WTC11 (cell line): ENCODE results near the gene SELENOI. TPM values are rescaled to one million over a fixed set of nuclear protein-coding genes. Genes with fewer than 3 reads are reported as not detected.

Experiments used
- ATAC-seq: fragments of 200-7000 bp; cut with Tn5 transposase; 2 replicates; pipeline ENCODE4 v1.10.0; 2021; ENCODE audit warnings: mild to moderate bottlenecking, moderate library complexity
- CTCF ChIA-PET: fragments of 300-600 bp; sonication (Branson Sonifier 250); formaldehyde crosslinking; loops from one replicate; lab custom pipeline; 2021; ENCODE audit warnings: antibody characterized with exemption; lab: Charles Lee
- POLR2A ChIA-PET: fragments of 350-600 bp; sonication (Branson Sonifier 250); formaldehyde crosslinking; loops from one replicate; lab custom pipeline; 2021; ENCODE audit warnings: antibody characterized with exemption; lab: Charles Lee
- DNase-seq: peaks from one replicate; pipeline ENCODE4 v3.0.0; 2021; ENCODE audit warnings: low spot score
- H3K27ac Mint-ChIP-seq: 2 replicates; pipeline ENCODE4 v1.8.0; 2021; ENCODE audit warnings: mixed read lengths
- H3K27me3 Mint-ChIP-seq: 2 replicates; pipeline ENCODE4 v1.8.0; 2021; ENCODE audit warnings: low read depth, mild to moderate bottlenecking, moderate library complexity, mixed read lengths
- H3K36me3 Mint-ChIP-seq: 2 replicates; pipeline ENCODE4 v1.8.0; 2021; ENCODE audit warnings: mixed read lengths
- H3K4me1 Mint-ChIP-seq: 2 replicates; pipeline ENCODE4 v1.8.0; 2022; ENCODE audit warnings: mixed read lengths
- H3K4me3 Mint-ChIP-seq: 2 replicates; pipeline ENCODE4 v1.8.0; 2021; ENCODE audit warnings: mild to moderate bottlenecking, moderate library complexity, mixed read lengths
- H3K9me3 Mint-ChIP-seq: 2 replicates; pipeline ENCODE4 v1.8.0; 2021; ENCODE audit warnings: mixed read lengths
- CBFB ChIP-seq: sonication (generic); formaldehyde crosslinking; IDR thresholded peaks from 2 replicates; pipeline ENCODE4 v1.8.1; 2022; ENCODE audit warnings: mild to moderate bottlenecking, low read depth, missing genetic modification reagents
- ELF4 ChIP-seq: sonication (generic); formaldehyde crosslinking; IDR thresholded peaks from 2 replicates; pipeline ENCODE4 v1.8.1; 2022; ENCODE audit warnings: low read depth, mild to moderate bottlenecking, moderate library complexity, missing genetic modification reagents
- ETV6 ChIP-seq: sonication (generic); formaldehyde crosslinking; IDR thresholded peaks from 2 replicates; pipeline ENCODE4 v1.8.1; 2022; ENCODE audit warnings: mild to moderate bottlenecking, missing genetic modification reagents
- GABPB1 ChIP-seq: sonication (generic); formaldehyde crosslinking; IDR thresholded peaks from 2 replicates; pipeline ENCODE4 v1.8.1; 2023; ENCODE audit warnings: mild to moderate bottlenecking, missing genetic modification reagents
- IRF2 ChIP-seq: sonication (generic); formaldehyde crosslinking; IDR thresholded peaks from 2 replicates; pipeline ENCODE4 v1.8.0; 2022; ENCODE audit warnings: low read depth, missing genetic modification reagents, borderline replicate concordance
- MYBL2 ChIP-seq: sonication (generic); formaldehyde crosslinking; IDR thresholded peaks from 2 replicates; pipeline ENCODE4 v1.8.1; 2023; ENCODE audit warnings: mild to moderate bottlenecking, moderate library complexity, missing genetic modification reagents
- NR2C2 ChIP-seq: sonication (generic); formaldehyde crosslinking; IDR thresholded peaks from 2 replicates; pipeline ENCODE4 v1.8.0; 2022; ENCODE audit warnings: mild to moderate bottlenecking, missing genetic modification reagents
- NR3C1 ChIP-seq: sonication (generic); formaldehyde crosslinking; conservative IDR thresholded peaks from 2 replicates; pipeline ENCODE4 v1.8.1; 2023; ENCODE audit warnings: low read depth, mild to moderate bottlenecking, missing genetic modification reagents
- RORB ChIP-seq: fragments of 250-450 bp; sonication (Bioruptor Pico); IDR thresholded peaks from 2 replicates; pipeline ENCODE4 v1.9.0; 2021; ENCODE audit warnings: mild to moderate bottlenecking
- TEAD4 ChIP-seq: sonication (generic); formaldehyde crosslinking; IDR thresholded peaks from 2 replicates; pipeline ENCODE4 v1.8.0; 2022; ENCODE audit warnings: mild to moderate bottlenecking, missing genetic modification reagents
- ZNF138 ChIP-seq: sonication (generic); formaldehyde crosslinking; conservative IDR thresholded peaks from 2 replicates; pipeline ENCODE4 v1.8.1; 2022; ENCODE audit warnings: mild to moderate bottlenecking, moderate library complexity, missing genetic modification reagents
- ZNF317 ChIP-seq: sonication (generic); formaldehyde crosslinking; IDR thresholded peaks from 2 replicates; pipeline ENCODE4 v1.8.1; 2023; ENCODE audit warnings: low read depth, mild to moderate bottlenecking, moderate library complexity, missing genetic modification reagents, borderline replicate concordance
- total RNA-seq: library from RNA; stranded (reverse); gene quantifications from 3 replicates; pipeline ENCODE4 v1.2.3, GENCODE V29; 2021
- TF ChIP-seq, protein P1 (sequence below): fragments of 250-450 bp; sonication (Bioruptor Pico); IDR thresholded peaks from 2 replicates; pipeline ENCODE4 v1.8.0; 2021; ENCODE audit warnings: mild to moderate bottlenecking
- TF ChIP-seq, protein P2 (sequence below): sonication (generic); formaldehyde crosslinking; IDR thresholded peaks from 2 replicates; pipeline ENCODE4 v1.8.1; 2023; ENCODE audit warnings: mild to moderate bottlenecking, missing genetic modification reagents, borderline replicate concordance
- TF ChIP-seq, protein P3 (sequence below): sonication (generic); formaldehyde crosslinking; IDR thresholded peaks from 2 replicates; pipeline ENCODE4 v1.8.1; 2023; ENCODE audit warnings: mild to moderate bottlenecking, missing genetic modification reagents
- TF ChIP-seq, protein P4 (sequence below): sonication (generic); formaldehyde crosslinking; IDR thresholded peaks from 2 replicates; pipeline ENCODE4 v1.8.0; 2022; ENCODE audit warnings: mild to moderate bottlenecking, missing genetic modification reagents
- TF ChIP-seq, protein P5 (sequence below): sonication (generic); formaldehyde crosslinking; conservative IDR thresholded peaks from 2 replicates; pipeline ENCODE4 v1.8.1; 2023; ENCODE audit warnings: mild to moderate bottlenecking, low read depth, missing genetic modification reagents, moderate library complexity

SELENOI gene
- total RNA-seq, 1 experiment from 2014 or later: 53.1 TPM

DNA sequence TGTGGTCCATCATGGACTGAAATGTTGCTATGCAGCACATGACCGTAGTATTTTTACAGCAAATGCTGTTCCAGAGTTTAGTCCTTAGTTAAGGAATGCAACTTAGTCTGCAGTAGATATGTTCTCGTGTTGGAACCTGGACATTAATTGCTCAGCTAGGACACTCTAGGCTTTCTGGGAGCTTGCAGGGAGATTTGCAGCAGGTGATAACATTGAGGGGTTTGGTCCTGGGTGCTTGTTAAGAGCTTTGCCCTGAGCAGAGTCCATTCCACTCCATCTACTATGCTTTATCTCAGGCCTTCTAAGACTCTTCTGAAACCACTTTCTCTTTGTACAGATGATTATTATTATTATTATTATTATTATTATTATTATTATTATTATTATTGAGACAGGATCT is 82.9 kb downstream of the SELENOI start:
- no peaks in the 10 kb centered on the region for H3K27me3 Mint-ChIP-seq
- ChIA-PET POLR2A (no interaction called here), CTCF (no interaction called here)
- no peak for DNase-seq
- peaks cover 1% of the 10 kb centered on the region; the same call in 1 of the 2 replicates for H3K4me1 Mint-ChIP-seq
- no peak overlapping the region for H3K4me3 Mint-ChIP-seq
- ATAC-seq: no peak
- no peaks in the 10 kb centered on the region for H3K36me3 Mint-ChIP-seq
- TF ChIP-seq GABPB1 (CRISPR knock-in tag): no peak
- TF ChIP-seq ZNF317: no peak
- no peak for TF ChIP-seq ZNF138 (CRISPR knock-in tag)
- no peak for TF ChIP-seq IRF2 (CRISPR knock-in tag)
- TF ChIP-seq, protein P1, sequence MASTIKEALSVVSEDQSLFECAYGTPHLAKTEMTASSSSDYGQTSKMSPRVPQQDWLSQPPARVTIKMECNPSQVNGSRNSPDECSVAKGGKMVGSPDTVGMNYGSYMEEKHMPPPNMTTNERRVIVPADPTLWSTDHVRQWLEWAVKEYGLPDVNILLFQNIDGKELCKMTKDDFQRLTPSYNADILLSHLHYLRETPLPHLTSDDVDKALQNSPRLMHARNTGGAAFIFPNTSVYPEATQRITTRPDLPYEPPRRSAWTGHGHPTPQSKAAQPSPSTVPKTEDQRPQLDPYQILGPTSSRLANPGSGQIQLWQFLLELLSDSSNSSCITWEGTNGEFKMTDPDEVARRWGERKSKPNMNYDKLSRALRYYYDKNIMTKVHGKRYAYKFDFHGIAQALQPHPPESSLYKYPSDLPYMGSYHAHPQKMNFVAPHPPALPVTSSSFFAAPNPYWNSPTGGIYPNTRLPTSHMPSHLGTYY: no peak
- no peak for TF ChIP-seq CBFB (CRISPR knock-in tag)
- TF ChIP-seq ELF4 (CRISPR knock-in tag): no peak
- no peak for TF ChIP-seq RORB (CRISPR knock-in tag)
- H3K9me3 Mint-ChIP-seq: peaks cover 6% of the 10 kb centered on the region
- H3K27ac Mint-ChIP-seq: no peak overlapping the region

DNA sequence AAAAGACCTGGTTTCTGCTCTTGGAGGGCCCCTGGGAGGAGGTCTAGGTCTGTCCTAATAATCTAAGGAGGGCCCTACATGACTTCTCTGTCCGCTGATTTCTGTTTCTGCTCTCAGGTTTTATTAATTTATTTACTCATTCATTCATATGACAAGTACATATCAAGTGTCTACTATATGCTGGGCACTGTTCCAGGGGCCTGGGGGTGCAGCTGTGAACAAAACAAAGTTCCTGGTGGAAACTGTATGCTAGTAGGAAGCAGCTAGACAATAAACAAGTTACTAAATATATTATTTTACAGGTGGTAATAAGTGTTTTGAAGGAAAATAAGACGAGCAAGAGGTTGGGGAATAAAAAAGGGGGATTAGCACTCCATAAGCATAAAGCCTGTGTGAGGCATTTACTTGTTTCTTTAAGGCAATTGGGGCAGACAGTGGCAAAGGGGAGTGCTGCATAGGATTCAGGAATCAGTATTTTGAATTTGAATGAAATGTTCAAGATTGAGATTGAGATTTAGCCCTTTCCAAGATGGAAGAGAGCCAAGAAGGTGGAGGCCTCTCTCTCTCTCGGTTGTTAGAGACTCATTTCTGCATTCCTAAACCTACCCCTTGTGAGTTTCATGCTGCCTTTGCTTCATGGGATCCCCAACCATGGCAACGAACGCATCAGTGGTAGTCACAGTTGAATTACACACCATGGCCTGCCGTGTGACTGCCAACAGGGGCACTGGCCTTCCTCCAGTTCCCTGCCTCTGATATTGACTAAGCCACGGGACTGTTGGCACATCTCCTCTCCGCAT is 84.0 kb downstream of the SELENOI start:
- CTCF ChIA-PET: interaction anchor here (0.6 kb wide), 1 partner anchor 30 kb away, joined by 3 read pairs; no protein-coding TSS in a partner anchor
- peaks cover 5% of the 10 kb centered on the region for H3K9me3 Mint-ChIP-seq
- H3K4me3 Mint-ChIP-seq: no peak overlapping the region
- H3K36me3 Mint-ChIP-seq: no peaks in the 10 kb centered on the region
- no peak for TF ChIP-seq NR3C1 (CRISPR knock-in tag)
- TF ChIP-seq, protein P2, sequence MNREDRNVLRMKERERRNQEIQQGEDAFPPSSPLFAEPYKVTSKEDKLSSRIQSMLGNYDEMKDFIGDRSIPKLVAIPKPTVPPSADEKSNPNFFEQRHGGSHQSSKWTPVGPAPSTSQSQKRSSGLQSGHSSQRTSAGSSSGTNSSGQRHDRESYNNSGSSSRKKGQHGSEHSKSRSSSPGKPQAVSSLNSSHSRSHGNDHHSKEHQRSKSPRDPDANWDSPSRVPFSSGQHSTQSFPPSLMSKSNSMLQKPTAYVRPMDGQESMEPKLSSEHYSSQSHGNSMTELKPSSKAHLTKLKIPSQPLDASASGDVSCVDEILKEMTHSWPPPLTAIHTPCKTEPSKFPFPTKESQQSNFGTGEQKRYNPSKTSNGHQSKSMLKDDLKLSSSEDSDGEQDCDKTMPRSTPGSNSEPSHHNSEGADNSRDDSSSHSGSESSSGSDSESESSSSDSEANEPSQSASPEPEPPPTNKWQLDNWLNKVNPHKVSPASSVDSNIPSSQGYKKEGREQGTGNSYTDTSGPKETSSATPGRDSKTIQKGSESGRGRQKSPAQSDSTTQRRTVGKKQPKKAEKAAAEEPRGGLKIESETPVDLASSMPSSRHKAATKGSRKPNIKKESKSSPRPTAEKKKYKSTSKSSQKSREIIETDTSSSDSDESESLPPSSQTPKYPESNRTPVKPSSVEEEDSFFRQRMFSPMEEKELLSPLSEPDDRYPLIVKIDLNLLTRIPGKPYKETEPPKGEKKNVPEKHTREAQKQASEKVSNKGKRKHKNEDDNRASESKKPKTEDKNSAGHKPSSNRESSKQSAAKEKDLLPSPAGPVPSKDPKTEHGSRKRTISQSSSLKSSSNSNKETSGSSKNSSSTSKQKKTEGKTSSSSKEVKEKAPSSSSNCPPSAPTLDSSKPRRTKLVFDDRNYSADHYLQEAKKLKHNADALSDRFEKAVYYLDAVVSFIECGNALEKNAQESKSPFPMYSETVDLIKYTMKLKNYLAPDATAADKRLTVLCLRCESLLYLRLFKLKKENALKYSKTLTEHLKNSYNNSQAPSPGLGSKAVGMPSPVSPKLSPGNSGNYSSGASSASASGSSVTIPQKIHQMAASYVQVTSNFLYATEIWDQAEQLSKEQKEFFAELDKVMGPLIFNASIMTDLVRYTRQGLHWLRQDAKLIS: no peak
- TF ChIP-seq, protein P3, sequence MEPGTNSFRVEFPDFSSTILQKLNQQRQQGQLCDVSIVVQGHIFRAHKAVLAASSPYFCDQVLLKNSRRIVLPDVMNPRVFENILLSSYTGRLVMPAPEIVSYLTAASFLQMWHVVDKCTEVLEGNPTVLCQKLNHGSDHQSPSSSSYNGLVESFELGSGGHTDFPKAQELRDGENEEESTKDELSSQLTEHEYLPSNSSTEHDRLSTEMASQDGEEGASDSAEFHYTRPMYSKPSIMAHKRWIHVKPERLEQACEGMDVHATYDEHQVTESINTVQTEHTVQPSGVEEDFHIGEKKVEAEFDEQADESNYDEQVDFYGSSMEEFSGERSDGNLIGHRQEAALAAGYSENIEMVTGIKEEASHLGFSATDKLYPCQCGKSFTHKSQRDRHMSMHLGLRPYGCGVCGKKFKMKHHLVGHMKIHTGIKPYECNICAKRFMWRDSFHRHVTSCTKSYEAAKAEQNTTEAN (CRISPR knock-in tag): no peak
- TF ChIP-seq ETV6: no peak
- no peak for TF ChIP-seq NR2C2 (CRISPR knock-in tag)
- no peak for TF ChIP-seq TEAD4 (CRISPR knock-in tag)
- TF ChIP-seq, protein P4, sequence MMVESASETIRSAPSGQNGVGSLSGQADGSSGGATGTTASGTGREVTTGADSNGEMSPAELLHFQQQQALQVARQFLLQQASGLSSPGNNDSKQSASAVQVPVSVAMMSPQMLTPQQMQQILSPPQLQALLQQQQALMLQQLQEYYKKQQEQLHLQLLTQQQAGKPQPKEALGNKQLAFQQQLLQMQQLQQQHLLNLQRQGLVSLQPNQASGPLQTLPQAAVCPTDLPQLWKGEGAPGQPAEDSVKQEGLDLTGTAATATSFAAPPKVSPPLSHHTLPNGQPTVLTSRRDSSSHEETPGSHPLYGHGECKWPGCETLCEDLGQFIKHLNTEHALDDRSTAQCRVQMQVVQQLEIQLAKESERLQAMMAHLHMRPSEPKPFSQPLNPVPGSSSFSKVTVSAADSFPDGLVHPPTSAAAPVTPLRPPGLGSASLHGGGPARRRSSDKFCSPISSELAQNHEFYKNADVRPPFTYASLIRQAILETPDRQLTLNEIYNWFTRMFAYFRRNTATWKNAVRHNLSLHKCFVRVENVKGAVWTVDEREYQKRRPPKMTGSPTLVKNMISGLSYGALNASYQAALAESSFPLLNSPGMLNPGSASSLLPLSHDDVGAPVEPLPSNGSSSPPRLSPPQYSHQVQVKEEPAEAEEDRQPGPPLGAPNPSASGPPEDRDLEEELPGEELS (CRISPR knock-in tag): no peak
- TF ChIP-seq ELF4 (CRISPR knock-in tag): no peak
- no peak for TF ChIP-seq MYBL2 (CRISPR knock-in tag)
- TF ChIP-seq, protein P5, sequence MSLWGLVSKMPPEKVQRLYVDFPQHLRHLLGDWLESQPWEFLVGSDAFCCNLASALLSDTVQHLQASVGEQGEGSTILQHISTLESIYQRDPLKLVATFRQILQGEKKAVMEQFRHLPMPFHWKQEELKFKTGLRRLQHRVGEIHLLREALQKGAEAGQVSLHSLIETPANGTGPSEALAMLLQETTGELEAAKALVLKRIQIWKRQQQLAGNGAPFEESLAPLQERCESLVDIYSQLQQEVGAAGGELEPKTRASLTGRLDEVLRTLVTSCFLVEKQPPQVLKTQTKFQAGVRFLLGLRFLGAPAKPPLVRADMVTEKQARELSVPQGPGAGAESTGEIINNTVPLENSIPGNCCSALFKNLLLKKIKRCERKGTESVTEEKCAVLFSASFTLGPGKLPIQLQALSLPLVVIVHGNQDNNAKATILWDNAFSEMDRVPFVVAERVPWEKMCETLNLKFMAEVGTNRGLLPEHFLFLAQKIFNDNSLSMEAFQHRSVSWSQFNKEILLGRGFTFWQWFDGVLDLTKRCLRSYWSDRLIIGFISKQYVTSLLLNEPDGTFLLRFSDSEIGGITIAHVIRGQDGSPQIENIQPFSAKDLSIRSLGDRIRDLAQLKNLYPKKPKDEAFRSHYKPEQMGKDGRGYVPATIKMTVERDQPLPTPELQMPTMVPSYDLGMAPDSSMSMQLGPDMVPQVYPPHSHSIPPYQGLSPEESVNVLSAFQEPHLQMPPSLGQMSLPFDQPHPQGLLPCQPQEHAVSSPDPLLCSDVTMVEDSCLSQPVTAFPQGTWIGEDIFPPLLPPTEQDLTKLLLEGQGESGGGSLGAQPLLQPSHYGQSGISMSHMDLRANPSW: no peak
- no peak for ATAC-seq
- POLR2A ChIA-PET: no interaction called here
- H3K27ac Mint-ChIP-seq: no peak overlapping the region
- H3K4me1 Mint-ChIP-seq: no peaks in the 10 kb centered on the region
- no peaks in the 10 kb centered on the region for H3K27me3 Mint-ChIP-seq
- DNase-seq: no peak
